Measurements from ENCODE around the gene CD3D.

- TF ChIP-seq CTCF (conservative IDR thresholded peaks at IDR 0.05; ENCODE audit: low read depth, low read length) (no peak), POLR2A (IDR thresholded peaks at IDR 0.05; ENCODE audit: low read depth, low read length) (no peak), RAD21 (IDR thresholded peaks at IDR 0.05; ENCODE audit: low read length) (no peak), MXI1 (IDR thresholded peaks at IDR 0.05; ENCODE audit: borderline replicate concordance, low read depth, low read length) (no peak)
- TF ChIP-seq, protein P1, sequence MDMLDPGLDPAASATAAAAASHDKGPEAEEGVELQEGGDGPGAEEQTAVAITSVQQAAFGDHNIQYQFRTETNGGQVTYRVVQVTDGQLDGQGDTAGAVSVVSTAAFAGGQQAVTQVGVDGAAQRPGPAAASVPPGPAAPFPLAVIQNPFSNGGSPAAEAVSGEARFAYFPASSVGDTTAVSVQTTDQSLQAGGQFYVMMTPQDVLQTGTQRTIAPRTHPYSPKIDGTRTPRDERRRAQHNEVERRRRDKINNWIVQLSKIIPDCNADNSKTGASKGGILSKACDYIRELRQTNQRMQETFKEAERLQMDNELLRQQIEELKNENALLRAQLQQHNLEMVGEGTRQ (IDR thresholded peaks at IDR 0.05; ENCODE audit: low read depth, low read length) = no peak
- TF ChIP-seq, protein P2, sequence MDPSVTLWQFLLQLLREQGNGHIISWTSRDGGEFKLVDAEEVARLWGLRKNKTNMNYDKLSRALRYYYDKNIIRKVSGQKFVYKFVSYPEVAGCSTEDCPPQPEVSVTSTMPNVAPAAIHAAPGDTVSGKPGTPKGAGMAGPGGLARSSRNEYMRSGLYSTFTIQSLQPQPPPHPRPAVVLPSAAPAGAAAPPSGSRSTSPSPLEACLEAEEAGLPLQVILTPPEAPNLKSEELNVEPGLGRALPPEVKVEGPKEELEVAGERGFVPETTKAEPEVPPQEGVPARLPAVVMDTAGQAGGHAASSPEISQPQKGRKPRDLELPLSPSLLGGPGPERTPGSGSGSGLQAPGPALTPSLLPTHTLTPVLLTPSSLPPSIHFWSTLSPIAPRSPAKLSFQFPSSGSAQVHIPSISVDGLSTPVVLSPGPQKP (IDR thresholded peaks at IDR 0.05; ENCODE audit: borderline replicate concordance, low read depth, low read length) = no peak
Observed at GRCh38 chr11:118366287-118366686, 23.8 kb upstream of the CD3D start.
